RWPE2 (cell line): Measurements from ENCODE around the gene UBQLN4.

Experiments used
- ATAC-seq: fragments of 200-7000 bp; cut with Tn5 transposase; 3 replicates; pipeline ENCODE4 v1.9.1; 2021; ENCODE audit warnings: low read depth
- DNase-seq: peaks from one replicate; pipeline ENCODE4 v3.0.0-alpha.2; 2020; ENCODE audit warnings: low spot score
- H3K27ac ChIP-seq: fragments of 450-650 bp; 2 replicates; pipeline ENCODE4 v1.5.1; 2017; ENCODE audit warnings: mild to moderate bottlenecking; ENCODE audit not compliant: poor library complexity, severe bottlenecking
- H3K27me3 ChIP-seq: fragments of 250-450 bp; sonication (Bioruptor Pico); 2 replicates; pipeline ENCODE4 v1.5.1; 2021; ENCODE audit warnings: mild to moderate bottlenecking, moderate library complexity; ENCODE audit not compliant: insufficient read depth, poor library complexity, severe bottlenecking
- H3K36me3 ChIP-seq: fragments of 250-450 bp; sonication (Bioruptor Pico); 2 replicates; pipeline ENCODE4 v1.5.1; 2020; ENCODE audit warnings: low read depth, mild to moderate bottlenecking, moderate library complexity
- H3K4me1 ChIP-seq: fragments of 250-450 bp; sonication (Bioruptor Pico); 2 replicates; pipeline ENCODE4 v1.5.1; 2021; ENCODE audit warnings: mild to moderate bottlenecking, moderate library complexity; ENCODE audit not compliant: insufficient read depth, poor library complexity, severe bottlenecking
- H3K4me3 ChIP-seq: fragments of 250-450 bp; sonication (Bioruptor Pico); 2 replicates; pipeline ENCODE4 v1.5.1; 2021; ENCODE audit warnings: mild to moderate bottlenecking, moderate library complexity; ENCODE audit not compliant: severe bottlenecking
- H3K9me3 ChIP-seq: fragments of 250-450 bp; sonication (Bioruptor Pico); 2 replicates; pipeline ENCODE4 v1.5.1; 2021; ENCODE audit warnings: mild to moderate bottlenecking, moderate library complexity; ENCODE audit not compliant: severe bottlenecking
- CTCF ChIP-seq: fragments of 450-650 bp; IDR thresholded peaks from one replicate; pipeline ENCODE4 v1.5.1; 2017; ENCODE audit warnings: mild to moderate bottlenecking, moderate library complexity; ENCODE audit not compliant: poor library complexity, severe bottlenecking

The UBQLN4 gene

GRCh38 chr1:156070548-156070947 is 16.9 kb upstream of the UBQLN4 start:
- Histone ChIP-seq H3K4me3 (no peak overlapping the region), H3K9me3 (no peaks in the 10 kb centered on the region), H3K4me1 (no peaks in the 10 kb centered on the region), H3K27me3 (no peaks in the 10 kb centered on the region), H3K36me3 (peaks cover 45% of the 10 kb centered on the region), H3K27ac (no peak overlapping the region)
- DNase-seq (no peak), ATAC-seq (no peak)
- no peak for TF ChIP-seq CTCF

GRCh38 chr1:156069490-156070455 is 16.2 kb upstream of the UBQLN4 start:
- ATAC-seq, result no peak
- TF ChIP-seq CTCF, result no peak
- no peaks in the 10 kb centered on the region for H3K27me3 ChIP-seq
- peaks cover 47% of the 10 kb centered on the region for H3K36me3 ChIP-seq
- no peaks in the 10 kb centered on the region for H3K9me3 ChIP-seq
- no peak overlapping the region for H3K27ac ChIP-seq
- DNase-seq, result no peak
- no peaks in the 10 kb centered on the region for H3K4me1 ChIP-seq
- H3K4me3 ChIP-seq, result no peak overlapping the region

- Histone ChIP-seq H3K27ac (no peak overlapping the region), H3K36me3 (peaks cover 53% of the 10 kb centered on the region), H3K27me3 (no peaks in the 10 kb centered on the region), H3K4me3 (no peak overlapping the region), H3K9me3 (no peaks in the 10 kb centered on the region), H3K4me1 (peaks cover 2% of the 10 kb centered on the region)
- no peak for TF ChIP-seq CTCF
- DNase-seq (no peak), ATAC-seq (no peak)
Observed at GRCh38 chr1:156067262-156067661, 13.7 kb upstream of the UBQLN4 start.

GRCh38 chr1:156065871-156066270 is 12.3 kb upstream of the UBQLN4 start:
- TF ChIP-seq CTCF, result no peak
- no peak for ATAC-seq
- Histone ChIP-seq H3K4me1 (peaks cover 2% of the 10 kb centered on the region), H3K36me3 (peaks cover 53% of the 10 kb centered on the region), H3K27ac (no peak overlapping the region), H3K4me3 (no peak overlapping the region), H3K27me3 (no peaks in the 10 kb centered on the region), H3K9me3 (no peaks in the 10 kb centered on the region)
- DNase-seq, result no peak

GRCh38 chr1:156065212-156065611 is 11.6 kb upstream of the UBQLN4 start:
- H3K4me1 ChIP-seq, result peaks cover 2% of the 10 kb centered on the region
- H3K27me3 ChIP-seq, result no peaks in the 10 kb centered on the region
- peaks cover 50% of the 10 kb centered on the region for H3K36me3 ChIP-seq
- H3K9me3 ChIP-seq, result no peaks in the 10 kb centered on the region
- ATAC-seq, result no peak
- no peak overlapping the region for H3K27ac ChIP-seq
- DNase-seq, result no peak
- TF ChIP-seq CTCF, result no peak
- H3K4me3 ChIP-seq, result no peak overlapping the region
